Aorta (tissue), 5 donors: ENCODE measurements around the gene RIPK3. TPM values are rescaled to one million over a fixed set of nuclear protein-coding genes. Genes with fewer than 3 reads are reported as not detected.
A peak's percentile ranks its signal among the peaks of the same experiment; 100 is the strongest.

Source experiments
- ATAC-seq: fragments of 200-7000 bp; cut with Tn5 transposase; one replicate; pipeline ENCODE4 v1.9.1; 2022; ENCODE audit warnings: moderate library complexity; ENCODE audit not compliant: low FRiP score
- DNase-seq, 2 donors: peaks; one replicate each; pipeline ENCODE4 v3.0.0-alpha.2; 2020
- H3K27ac ChIP-seq, 2 donors: one replicate each; pipeline ENCODE4 v1.5.1; 2013; ENCODE audit warnings: low read length in 2 of 2, mild to moderate bottlenecking in 2 of 2, moderate library complexity in 2 of 2, control low read depth in 1 of 2, inconsistent platforms in 1 of 2, low read depth in 1 of 2
- H3K27me3 ChIP-seq, 2 donors: one replicate each; pipeline ENCODE4 v1.6.1; 2013; ENCODE audit warnings: control low read depth in 1 of 2, low read length in 1 of 2, mild to moderate bottlenecking in 1 of 2, moderate library complexity in 1 of 2; ENCODE audit not compliant: insufficient read depth in 2 of 2, control insufficient read depth in 1 of 2
- H3K36me3 ChIP-seq, 2 donors: one replicate each; pipeline ENCODE4 v1.6.1; 2013; ENCODE audit warnings: control low read depth in 1 of 2, low read length in 1 of 2, mild to moderate bottlenecking in 1 of 2; ENCODE audit not compliant: insufficient read depth in 2 of 2, control insufficient read depth in 1 of 2
- H3K4me1 ChIP-seq, 2 donors: one replicate each; pipeline ENCODE4 v1.6.1; 2013; ENCODE audit warnings: low read length in 2 of 2, control low read depth in 1 of 2, mild to moderate bottlenecking in 1 of 2, moderate library complexity in 1 of 2; ENCODE audit not compliant: insufficient read depth in 2 of 2, control insufficient read depth in 1 of 2
- H3K4me3 ChIP-seq, 2 donors: one replicate each; pipeline ENCODE4 v1.5.1; 2013; ENCODE audit warnings: low read length in 2 of 2, control low read depth in 1 of 2, mild to moderate bottlenecking in 1 of 2
- H3K9me3 ChIP-seq: one replicate; pipeline ENCODE4 v1.6.1; 2013; ENCODE audit warnings: mild to moderate bottlenecking, low read length; ENCODE audit not compliant: control insufficient read depth
- WGBS, 2 donors: extraction: QIAGEN DNeasy Blood & Tissue Kit; methylation state at CpG; one replicate each; pipeline ENCODE4 v1.1.7; 2013; 5-methylcytosine and 5-hydroxymethylcytosine counted together
- intact Hi-C, 2 donors: fragments of 100-400 bp; cut with DNase I; formaldehyde crosslinking; loops; one replicate each; pipeline versions ENCODE4 v1.14.2 to v1.15.0; 2022
- polyA plus RNA-seq, 2 donors: library from polyadenylated mRNA; stranded (reverse); fragments of 200-250 nt; gene quantifications; one replicate each; pipeline ENCODE4 v1.2.3, GENCODE V29; 2013
- total RNA-seq, 2 donors: library from RNA; stranded (reverse); fragmentation: NEBNext Ultra II Directional; extraction: Animal tissue kit (Norgen Biotek cat#: 25700); gene quantifications; one replicate each; pipeline ENCODE4 v1.2.1, GENCODE V29; 2021
- donor health status: healthy with polysubstance abuse.
- donor health status: Bipolar disorder and iron deficiency.
- donor health status: DM: no; HTN: no; CAD: no.
- donor health status: DM: no; HTN: no; CAD: no.
- donor health status: DM: yes; HTN: yes; CAD: no.

RIPK3 gene
- total and polyA plus RNA-seq, 4 donors, result 4.0 to 15.8 (median 7.1) TPM

GRCh38 chr14:24325041-24325530, 14.7 kb downstream of the RIPK3 start:
- ATAC-seq, result no peak
- DNase-seq, result peak in 1 of 2 donors; percentile 31
- Histone ChIP-seq H3K9me3 (no peaks in the 10 kb centered on the region), H3K36me3 (no peaks in the 10 kb centered on the region), H3K27me3 (no peaks in the 10 kb centered on the region), H3K4me3 (no peak overlapping the region), H3K27ac (no peak overlapping the region), H3K4me1 (no peaks in the 10 kb centered on the region)
- intact Hi-C loops, result no loop called here
- WGBS, 2 donors, result 90 to 96% methylated on average over 5 of the region's 5 CpGs

GRCh38 chr14:24324024-24324423, 15.8 kb downstream of the RIPK3 start:
- no peaks in the 10 kb centered on the region for H3K36me3 ChIP-seq
- H3K9me3 ChIP-seq, result no peaks in the 10 kb centered on the region
- ATAC-seq (no peak), DNase-seq (peak in 1 of 2 donors; percentile 72)
- no peaks in the 10 kb centered on the region for H3K27me3 ChIP-seq
- no peak overlapping the region for H3K4me3 ChIP-seq
- no peak overlapping the region for H3K27ac ChIP-seq
- intact Hi-C loops, result no loop called here
- no peaks in the 10 kb centered on the region for H3K4me1 ChIP-seq
- WGBS, 2 donors, result 76 to 78% methylated on average over 6 of the region's 6 CpGs

GRCh38 chr14:24323341-24323740, 16.4 kb downstream of the RIPK3 start:
- DNase-seq (peak in 1 of 2 donors; percentile 13), ATAC-seq (no peak)
- Histone ChIP-seq H3K36me3 (no peaks in the 10 kb centered on the region), H3K4me1 (no peaks in the 10 kb centered on the region), H3K27me3 (no peaks in the 10 kb centered on the region), H3K27ac (no peak overlapping the region), H3K4me3 (no peak overlapping the region), H3K9me3 (no peaks in the 10 kb centered on the region)
- intact Hi-C loops, result no loop called here
- WGBS, 2 donors, result 58 to 64% methylated on average over 3 of the region's 3 CpGs

- intact Hi-C loops, result no loop called here
- H3K36me3 ChIP-seq, result no peaks in the 10 kb centered on the region
- ATAC-seq (no peak), DNase-seq (peak in 1 of 2 donors; percentile 68)
- H3K4me1 ChIP-seq, result no peaks in the 10 kb centered on the region
- no peaks in the 10 kb centered on the region for H3K9me3 ChIP-seq
- no peaks in the 10 kb centered on the region for H3K27me3 ChIP-seq
- 83 to 84% methylated on average over 9 to 10 of the region's 10 CpGs for WGBS, 2 donors
- no peak overlapping the region for H3K27ac ChIP-seq
- no peak overlapping the region for H3K4me3 ChIP-seq
Observed at GRCh38 chr14:24322672-24323071, 17.1 kb downstream of the RIPK3 start.

- Histone ChIP-seq H3K27ac (no peak overlapping the region), H3K36me3 (no peaks in the 10 kb centered on the region), H3K4me3 (no peak overlapping the region), H3K4me1 (no peaks in the 10 kb centered on the region), H3K9me3 (no peaks in the 10 kb centered on the region), H3K27me3 (no peaks in the 10 kb centered on the region)
- 78 to 82% methylated on average over 13 to 14 of the region's 14 CpGs for whole genome bisulfite sequencing, 2 donors
- intact Hi-C loops, result no loop called here
- DNase-seq (peak in 1 of 2 donors; percentile 40), ATAC-seq (no peak)
Observed at GRCh38 chr14:24321212-24321975, 18.4 kb downstream of the RIPK3 start.

- Histone ChIP-seq H3K36me3 (no peaks in the 10 kb centered on the region), H3K4me3 (no peak overlapping the region), H3K4me1 (no peaks in the 10 kb centered on the region), H3K27me3 (no peaks in the 10 kb centered on the region), H3K27ac (no peak overlapping the region), H3K9me3 (no peaks in the 10 kb centered on the region)
- WGBS, 2 donors, result 84% methylated on average over 3 of the region's 3 CpGs
- intact Hi-C loops, result no loop called here
- no peak for DNase-seq
- ATAC-seq, result no peak
Observed at GRCh38 chr14:24317141-24317928, 22.5 kb downstream of the RIPK3 start.

- H3K9me3 ChIP-seq, result no peaks in the 10 kb centered on the region
- H3K4me3 ChIP-seq, result no peak overlapping the region
- H3K27ac ChIP-seq, result no peak overlapping the region
- no peaks in the 10 kb centered on the region for H3K27me3 ChIP-seq
- no peaks in the 10 kb centered on the region for H3K36me3 ChIP-seq
- 48 to 49% methylated on average over 13 to 18 of the region's 18 CpGs for WGBS, 2 donors
- intact Hi-C loops, result no loop called here
- DNase-seq (peak in 1 of 2 donors; percentile 42), ATAC-seq (no peak)
- no peaks in the 10 kb centered on the region for H3K4me1 ChIP-seq
Observed at GRCh38 chr14:24316597-24316950, 23.2 kb downstream of the RIPK3 start.

- intact Hi-C loops, result no loop called here
- H3K36me3 ChIP-seq, result no peaks in the 10 kb centered on the region
- DNase-seq (peak; percentile 58 to 81), ATAC-seq (peak; percentile 64)
- H3K27me3 ChIP-seq, result no peaks in the 10 kb centered on the region
- no peaks in the 10 kb centered on the region for H3K4me1 ChIP-seq
- no peak overlapping the region for H3K4me3 ChIP-seq
- no peak overlapping the region for H3K27ac ChIP-seq
- no peaks in the 10 kb centered on the region for H3K9me3 ChIP-seq
- WGBS, 2 donors, result 33 to 34% methylated on average over 70 of the region's 70 CpGs
Observed at GRCh38 chr14:24315807-24316596, 23.8 kb downstream of the RIPK3 start.
